Pancreas (tissue), 10 donors: ENCODE results near the gene CCDC27. TPM values are rescaled to one million over a fixed set of nuclear protein-coding genes. Genes with fewer than 3 reads are reported as not detected.
A peak's percentile ranks its signal among the peaks of the same experiment; 100 is the strongest.

Source experiments
- ATAC-seq, 4 donors: fragments of 200-7000 bp; cut with Tn5 transposase; one replicate each; pipeline versions ENCODE4 v1.8.0 to v1.9.1; 2020; ENCODE audit warnings: mild to moderate bottlenecking in 4 of 4, moderate library complexity in 4 of 4
- DNase-seq, 6 donors: peaks; one replicate each; pipeline ENCODE4 v3.0.0-alpha.2; 2020
- FAIRE-seq: peaks from 2 replicates; lab custom pipeline; 2012; peaks lifted over from hg19 to GRCh38; lab: Jason Lieb, UNC
- H3K27ac ChIP-seq, 4 donors: fragments of 200-600 bp; sonication (generic); 1 replicate in 3 of 4; 2 replicates in 1 of 4; pipeline versions ENCODE4 v1.5.0 to v1.8.0; 2020
- H3K27me3 ChIP-seq, 4 donors: fragments of 200-600 bp; one replicate each; pipeline ENCODE4 v1.8.0; 2021
- H3K36me3 ChIP-seq, 3 donors: fragments of 200-600 bp; sonication (generic) in 1 of 3; one replicate each; pipeline versions ENCODE4 v1.5.0 to v1.8.0; 2020 to 2021
- H3K4me1 ChIP-seq, 3 donors: fragments of 200-600 bp; one replicate each; pipeline ENCODE4 v1.8.0; 2021
- H3K4me3 ChIP-seq, 4 donors: fragments of 200-600 bp; sonication (generic) in 2 of 4; one replicate each; pipeline versions ENCODE4 v1.5.0 to v1.8.0; 2020 to 2021
- H3K9me3 ChIP-seq, 4 donors: fragments of 200-600 bp; one replicate each; pipeline ENCODE4 v1.8.0; 2021
- WGBS, 2 donors: extraction: QIAGEN DNeasy Blood & Tissue Kit; methylation state at CpG; one replicate each; pipeline ENCODE4 v1.1.7; 2013; 5-methylcytosine and 5-hydroxymethylcytosine counted together
- intact Hi-C, 3 donors: fragments of 100-400 bp; cut with DNase I; formaldehyde crosslinking; loops; one replicate each; pipeline versions ENCODE4 v1.11.1 to v1.14.2; 2022
- polyA plus RNA-seq, 2 donors: library from polyadenylated mRNA; stranded (reverse); fragments of 200-250 nt; gene quantifications; one replicate each; pipeline ENCODE4 v1.2.3, GENCODE V29; 2013
- total RNA-seq, 6 donors: library from RNA; stranded (reverse); fragmentation: NEBNext Ultra II Directional in 4 of 6; extraction: Animal tissue kit (Norgen Biotek cat#: 25700) in 4 of 6; gene quantifications; one replicate each; pipeline versions ENCODE4 v1.2.1 to v1.2.4, GENCODE V29; 2021 to 2023
- TF ChIP-seq, protein P1 (sequence below), 4 donors: fragments of 200-600 bp; sonication (generic) in 3 of 4; IDR thresholded peaks; one replicate each; pipeline versions ENCODE4 v1.5.0 to v1.8.0; 2021; ENCODE audit warnings: antibody characterized with exemption in 4 of 4
- donor health status: healthy with polysubstance abuse.
- donor health status: DM: no; HTN: no; CAD: no; lungs with moderate emphysema.
- donor health status: DM: no; HTN: no; CAD: no.
- donor health status: control.
- donor health status: control.
- donor health status: Bipolar disorder and iron deficiency.
- donor health status: DM: yes; HTN: yes; CAD: no.
- donor health status: DM: no; HTN: no; CAD: no.
- donor health status: DM: no; HTN: no; CAD: no.
- donor health status: DM: yes; HTN: yes; CAD: no.

Gene CCDC27
- total and polyA plus RNA-seq, 8 donors = 0.04 TPM; not detected in 7

DNA sequence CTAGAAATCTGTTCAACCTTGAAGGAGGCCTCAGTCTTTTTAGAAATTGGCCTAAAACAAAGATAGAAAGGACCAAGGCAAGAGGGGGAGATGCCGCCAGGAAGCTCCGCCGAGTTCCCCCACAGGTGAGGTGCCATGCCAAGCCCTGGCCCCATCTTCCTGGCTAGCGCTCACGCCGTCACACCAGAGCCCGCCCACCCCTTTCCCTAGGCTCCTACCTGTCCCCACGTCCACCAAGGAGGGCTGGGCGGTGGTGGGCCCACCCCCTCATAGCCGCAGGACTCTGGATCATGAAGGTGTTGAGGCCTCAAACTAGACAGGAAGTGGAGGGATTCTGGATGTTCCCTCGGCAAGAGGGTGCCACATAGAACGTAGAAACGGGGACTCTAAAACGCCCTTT is 15.5 kb upstream of the CCDC27 start:
- peak in 2 of 6 donors; percentile 15 to 30 for DNase-seq
- FAIRE-seq = no peak
- no peaks in the 10 kb centered on the region for H3K9me3 ChIP-seq
- WGBS, 2 donors = 89 to 90% methylated on average over 14 of the region's 14 CpGs
- no peaks in the 10 kb centered on the region for H3K27me3 ChIP-seq
- no peak for ATAC-seq
- peaks cover 0 to 10% (median 6%) of the 10 kb centered on the region in 3 donors for H3K36me3 ChIP-seq
- no peak overlapping the region for H3K4me3 ChIP-seq
- H3K27ac ChIP-seq = no peak overlapping the region
- TF ChIP-seq, protein P1, sequence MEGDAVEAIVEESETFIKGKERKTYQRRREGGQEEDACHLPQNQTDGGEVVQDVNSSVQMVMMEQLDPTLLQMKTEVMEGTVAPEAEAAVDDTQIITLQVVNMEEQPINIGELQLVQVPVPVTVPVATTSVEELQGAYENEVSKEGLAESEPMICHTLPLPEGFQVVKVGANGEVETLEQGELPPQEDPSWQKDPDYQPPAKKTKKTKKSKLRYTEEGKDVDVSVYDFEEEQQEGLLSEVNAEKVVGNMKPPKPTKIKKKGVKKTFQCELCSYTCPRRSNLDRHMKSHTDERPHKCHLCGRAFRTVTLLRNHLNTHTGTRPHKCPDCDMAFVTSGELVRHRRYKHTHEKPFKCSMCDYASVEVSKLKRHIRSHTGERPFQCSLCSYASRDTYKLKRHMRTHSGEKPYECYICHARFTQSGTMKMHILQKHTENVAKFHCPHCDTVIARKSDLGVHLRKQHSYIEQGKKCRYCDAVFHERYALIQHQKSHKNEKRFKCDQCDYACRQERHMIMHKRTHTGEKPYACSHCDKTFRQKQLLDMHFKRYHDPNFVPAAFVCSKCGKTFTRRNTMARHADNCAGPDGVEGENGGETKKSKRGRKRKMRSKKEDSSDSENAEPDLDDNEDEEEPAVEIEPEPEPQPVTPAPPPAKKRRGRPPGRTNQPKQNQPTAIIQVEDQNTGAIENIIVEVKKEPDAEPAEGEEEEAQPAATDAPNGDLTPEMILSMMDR (IDR thresholded peaks at IDR 0.05) = no peak
- intact Hi-C loops = no loop called here
- H3K4me1 ChIP-seq = no peaks in the 10 kb centered on the region

DNA sequence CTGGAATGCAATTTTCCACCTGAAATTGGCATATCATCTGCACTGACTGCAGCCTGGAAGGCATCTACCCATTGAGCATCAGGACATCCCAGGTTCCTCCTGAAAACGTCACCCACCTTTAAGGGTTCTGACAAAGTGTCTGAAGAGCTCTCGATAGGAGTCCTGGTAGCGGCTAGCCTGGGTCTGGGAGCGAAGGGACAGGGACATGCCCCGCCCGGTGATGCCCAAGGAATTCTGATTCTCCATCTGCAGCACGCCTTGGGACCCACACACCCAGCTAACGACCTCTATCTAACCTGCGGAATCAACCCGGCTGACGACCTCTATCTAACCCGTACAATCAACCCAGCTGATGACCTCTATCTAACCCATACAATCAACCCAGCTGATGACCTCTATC is 13.3 kb upstream of the CCDC27 start:
- TF ChIP-seq, protein P1 (IDR thresholded peaks at IDR 0.05) = no peak
- Histone ChIP-seq H3K27ac (no peak overlapping the region), H3K4me1 (no peaks in the 10 kb centered on the region), H3K36me3 (peaks cover 0 to 16% (median 6%) of the 10 kb centered on the region in 3 donors), H3K9me3 (no peaks in the 10 kb centered on the region), H3K27me3 (no peaks in the 10 kb centered on the region), H3K4me3 (no peak overlapping the region)
- intact Hi-C loops = no loop called here
- 92% methylated on average over 12 of the region's 12 CpGs for WGBS, 2 donors
- FAIRE-seq = no peak
- no peak for DNase-seq
- ATAC-seq = no peak

DNA sequence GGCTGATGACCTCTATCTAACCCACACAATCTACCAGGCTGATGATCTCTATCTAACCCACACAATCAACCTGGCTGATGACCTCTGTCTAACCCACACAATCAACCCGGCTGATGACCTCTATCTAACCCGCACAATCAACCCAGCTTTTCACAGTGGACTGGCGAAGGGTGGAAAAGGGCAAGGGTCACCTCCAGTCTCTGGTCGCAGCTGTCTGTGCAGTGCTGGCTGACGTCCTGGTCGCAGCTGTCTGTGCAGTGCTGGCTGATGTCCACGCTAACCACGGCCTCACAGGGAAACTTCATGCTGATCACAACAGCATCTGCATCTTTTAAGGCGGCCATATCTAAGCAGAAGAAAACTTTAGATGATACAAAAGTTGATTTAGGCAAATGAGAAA is 12.2 kb upstream of the CCDC27 start:
- Histone ChIP-seq H3K36me3 (peaks cover 0 to 16% (median 6%) of the 10 kb centered on the region in 3 donors), H3K4me3 (no peak overlapping the region), H3K27ac (no peak overlapping the region), H3K4me1 (no peaks in the 10 kb centered on the region), H3K9me3 (no peaks in the 10 kb centered on the region), H3K27me3 (no peaks in the 10 kb centered on the region)
- ATAC-seq (no peak), DNase-seq (peak in 1 of 6 donors; percentile 32), FAIRE-seq (no peak)
- TF ChIP-seq, protein P1 (IDR thresholded peaks at IDR 0.05) = no peak
- 88 to 89% methylated on average over 9 of the region's 9 CpGs for WGBS, 2 donors
- intact Hi-C loops = no loop called here

DNA sequence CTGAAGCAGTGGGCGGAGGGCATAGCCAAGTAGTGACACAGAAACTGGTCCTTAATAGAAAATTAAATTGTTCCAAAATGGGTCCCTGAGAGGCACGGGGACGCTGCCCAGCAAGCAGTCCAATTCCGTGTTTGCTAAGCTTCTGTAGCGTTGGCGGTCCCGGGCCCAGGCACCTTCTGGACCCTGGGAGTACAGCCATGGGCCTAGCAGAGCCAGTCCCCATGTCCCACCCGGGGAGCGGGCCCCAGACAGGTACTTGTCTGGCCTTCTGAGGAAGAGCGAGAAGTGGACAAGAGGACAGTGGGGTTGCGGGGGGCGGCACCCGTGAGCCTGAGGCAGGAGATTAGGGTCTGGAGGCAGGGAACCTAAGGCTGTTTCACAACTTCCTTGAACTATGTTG is 11.5 kb upstream of the CCDC27 start:
- H3K36me3 ChIP-seq = peaks cover 0 to 16% (median 6%) of the 10 kb centered on the region in 3 donors
- 96% methylated on average over 13 of the region's 13 CpGs for WGBS, 2 donors
- TF ChIP-seq, protein P1 (IDR thresholded peaks at IDR 0.05) = no peak

DNA sequence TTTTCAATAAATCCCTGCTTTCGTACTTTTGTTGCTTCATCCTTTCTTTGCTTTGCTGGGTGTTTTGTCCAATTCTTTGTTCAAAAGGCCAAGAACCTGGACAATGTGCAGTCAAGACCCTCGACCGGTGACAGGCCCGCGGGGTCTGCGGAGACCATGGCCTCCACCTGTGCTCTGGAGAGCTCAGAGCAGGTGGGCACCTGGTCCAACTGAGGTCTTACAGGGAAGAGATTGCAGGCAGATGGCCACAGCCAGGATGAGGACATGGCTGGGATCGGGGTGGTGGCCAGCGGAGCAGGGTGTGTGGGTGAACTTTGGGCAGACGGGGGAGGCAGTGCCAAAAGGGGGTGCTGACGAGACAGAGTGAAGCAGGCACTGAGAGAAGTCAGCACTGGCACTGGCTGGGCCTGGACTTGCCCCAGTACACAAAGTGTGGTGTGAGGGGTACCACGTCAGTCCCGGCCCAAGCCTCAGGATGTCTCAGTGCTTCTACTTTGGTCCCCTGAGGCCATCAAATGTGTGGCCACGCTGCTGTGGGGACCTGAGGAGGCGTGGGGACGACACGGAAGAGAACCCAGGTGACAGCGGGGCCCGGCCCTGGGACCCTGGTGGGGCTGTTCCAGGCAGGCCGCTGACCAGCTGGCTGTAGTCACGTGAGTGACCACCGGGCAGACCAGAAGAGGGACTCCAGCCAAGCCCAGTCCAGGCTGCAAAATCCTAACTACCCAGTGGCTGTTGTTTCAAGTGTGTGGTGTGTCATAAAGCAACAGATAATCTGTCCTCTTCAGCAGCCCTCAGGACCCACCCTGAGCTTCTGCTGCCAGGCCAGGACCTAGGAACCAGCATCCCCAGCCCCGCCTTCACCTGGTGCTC is 10.4 kb upstream of the CCDC27 start:
- no peaks in the 10 kb centered on the region for H3K9me3 ChIP-seq
- H3K27ac ChIP-seq = no peak overlapping the region
- H3K36me3 ChIP-seq = peaks cover 0 to 16% (median 6%) of the 10 kb centered on the region in 3 donors
- H3K27me3 ChIP-seq = no peaks in the 10 kb centered on the region
- ATAC-seq (no peak), FAIRE-seq (no peak), DNase-seq (peak in 3 of 6 donors; percentile 11 to 47 (median 45))
- intact Hi-C loops = no loop called here
- TF ChIP-seq, protein P1 (IDR thresholded peaks at IDR 0.05) = no peak
- no peaks in the 10 kb centered on the region for H3K4me1 ChIP-seq
- H3K4me3 ChIP-seq = no peak overlapping the region
- 90 to 95% methylated on average over 22 of the region's 22 CpGs for WGBS, 2 donors

More for the DNA sequence above, 11.5 kb upstream of the CCDC27 start:
- ATAC-seq (no peak), FAIRE-seq (no peak), DNase-seq (peak in 3 of 6 donors; percentile 15 to 59 (median 49))
- H3K27me3 ChIP-seq = no peaks in the 10 kb centered on the region
- intact Hi-C loops = no loop called here
- H3K9me3 ChIP-seq = no peaks in the 10 kb centered on the region
- H3K27ac ChIP-seq = no peak overlapping the region
- H3K4me3 ChIP-seq = no peak overlapping the region
- H3K4me1 ChIP-seq = no peaks in the 10 kb centered on the region
